ENCODE data around the gene CCNY.

The CCNY gene

DNA sequence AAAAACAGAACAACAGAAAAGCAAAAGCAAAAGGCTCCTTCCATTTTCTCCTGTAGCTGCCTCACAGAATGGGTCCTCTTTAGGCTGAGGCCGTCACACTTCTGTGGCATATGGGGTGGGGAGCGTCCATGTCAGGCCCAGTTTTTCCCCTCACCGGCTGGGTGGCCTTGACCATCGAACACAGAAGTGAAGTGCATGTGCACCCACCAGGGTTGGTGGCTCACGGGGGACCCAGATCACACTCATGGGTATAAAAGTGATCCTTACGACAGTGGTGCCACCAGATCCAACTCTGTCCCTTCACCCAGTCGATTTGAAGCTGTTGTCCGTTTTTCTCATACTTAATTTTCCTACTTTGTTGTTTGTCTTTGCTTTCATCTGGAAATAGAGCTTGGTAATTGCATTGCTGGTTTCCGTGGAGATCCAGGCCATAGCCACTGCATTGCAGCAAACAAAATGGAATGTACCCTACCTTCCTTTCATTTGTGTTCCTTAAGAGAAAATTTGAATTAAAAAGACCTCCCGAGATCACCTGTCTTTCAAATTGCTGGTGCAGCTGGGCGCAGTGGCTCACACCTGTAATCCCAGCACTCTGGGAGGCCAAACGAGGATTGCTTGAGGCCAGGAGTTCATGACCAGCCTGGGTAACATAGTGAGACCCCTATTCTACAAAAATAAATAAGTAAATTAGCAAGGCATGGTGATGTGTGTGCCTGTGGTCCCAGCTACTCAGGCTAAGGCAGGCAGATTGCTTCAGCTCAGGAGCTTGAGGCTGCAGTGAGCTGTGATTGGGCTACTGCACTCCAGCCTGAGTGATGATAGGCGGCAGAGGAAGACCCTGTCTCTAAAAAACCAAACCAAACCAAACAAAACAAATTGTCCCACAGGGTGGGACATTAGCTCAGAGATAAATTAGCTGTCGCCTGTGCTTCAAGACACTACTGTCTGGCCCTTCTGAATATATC, 258.1 kb downstream of the CCNY start:
- H3K9ac ChIP-seq (ENCODE audit: low read length): no peak overlapping the region
- no peak overlapping the region for H3K27ac ChIP-seq (ENCODE audit: low read length)
- H3K4me2 ChIP-seq (ENCODE audit: low read depth, low read length): no peak overlapping the region

DNA sequence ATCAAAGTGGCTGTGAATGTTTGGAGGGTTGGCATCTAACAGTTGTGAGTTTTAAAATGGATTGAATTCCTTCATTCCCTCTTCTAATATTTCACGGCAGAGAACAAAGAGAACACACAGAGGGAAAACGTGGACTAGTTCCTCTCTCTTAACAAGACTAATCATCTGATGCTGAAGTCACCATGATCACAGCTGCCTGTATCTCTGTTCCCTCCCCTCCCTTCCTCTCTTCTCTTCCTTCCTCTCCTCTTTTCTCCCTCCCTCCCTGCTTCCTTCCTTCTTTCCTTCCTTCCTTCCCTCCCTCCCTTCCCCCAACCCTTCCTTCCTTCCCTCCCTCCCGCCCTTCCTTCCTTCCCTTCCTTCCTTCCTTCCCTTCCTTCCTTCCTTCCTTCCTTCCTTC, 258.8 kb downstream of the CCNY start:
- H3K4me1 ChIP-seq (ENCODE audit: low read length): no peaks in the 10 kb centered on the region
- H3K4me2 ChIP-seq (ENCODE audit: low read depth, low read length): no peak overlapping the region
- no peak overlapping the region for H2AFZ ChIP-seq (ENCODE audit: low read length)
- TF ChIP-seq, protein P1, sequence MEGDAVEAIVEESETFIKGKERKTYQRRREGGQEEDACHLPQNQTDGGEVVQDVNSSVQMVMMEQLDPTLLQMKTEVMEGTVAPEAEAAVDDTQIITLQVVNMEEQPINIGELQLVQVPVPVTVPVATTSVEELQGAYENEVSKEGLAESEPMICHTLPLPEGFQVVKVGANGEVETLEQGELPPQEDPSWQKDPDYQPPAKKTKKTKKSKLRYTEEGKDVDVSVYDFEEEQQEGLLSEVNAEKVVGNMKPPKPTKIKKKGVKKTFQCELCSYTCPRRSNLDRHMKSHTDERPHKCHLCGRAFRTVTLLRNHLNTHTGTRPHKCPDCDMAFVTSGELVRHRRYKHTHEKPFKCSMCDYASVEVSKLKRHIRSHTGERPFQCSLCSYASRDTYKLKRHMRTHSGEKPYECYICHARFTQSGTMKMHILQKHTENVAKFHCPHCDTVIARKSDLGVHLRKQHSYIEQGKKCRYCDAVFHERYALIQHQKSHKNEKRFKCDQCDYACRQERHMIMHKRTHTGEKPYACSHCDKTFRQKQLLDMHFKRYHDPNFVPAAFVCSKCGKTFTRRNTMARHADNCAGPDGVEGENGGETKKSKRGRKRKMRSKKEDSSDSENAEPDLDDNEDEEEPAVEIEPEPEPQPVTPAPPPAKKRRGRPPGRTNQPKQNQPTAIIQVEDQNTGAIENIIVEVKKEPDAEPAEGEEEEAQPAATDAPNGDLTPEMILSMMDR (IDR thresholded peaks at IDR 0.05; ENCODE audit: low read length): no peak
- no peak for TF ChIP-seq EZH2phosphoT487 (IDR thresholded peaks at IDR 0.05; ENCODE audit: low read length)
- TF ChIP-seq EZH2 (optimal IDR thresholded peaks at IDR 0.05; ENCODE audit: low read depth, low read length): no peak
- no peak for DNase-seq
- H3K27ac ChIP-seq (ENCODE audit: low read length): no peak overlapping the region
- H3K9me2 ChIP-seq (replicated peaks; ENCODE audit: insufficient read depth, low read length): no peaks in the 10 kb centered on the region
- no peaks in the 10 kb centered on the region for H3F3A ChIP-seq (ENCODE audit: insufficient read depth, low read length)
- no peaks in the 10 kb centered on the region for H4K20me1 ChIP-seq (ENCODE audit: insufficient read depth, low read length)
- no peak overlapping the region for H3K4me3 ChIP-seq (ENCODE audit: low read length)
- H3K36me3 ChIP-seq (replicated peaks; ENCODE audit: insufficient read depth, low read length): no peaks in the 10 kb centered on the region
- H3K27me3 ChIP-seq (replicated peaks; ENCODE audit: insufficient read depth, low read length): no peaks in the 10 kb centered on the region
- H3K9me3 ChIP-seq (replicated peaks; ENCODE audit: insufficient read depth, low read length): no peaks in the 10 kb centered on the region
- H3K79me2 ChIP-seq (ENCODE audit: low read length): no peaks in the 10 kb centered on the region
- no peak overlapping the region for H3K9ac ChIP-seq (ENCODE audit: low read length)

More for the DNA sequence above, 258.1 kb downstream of the CCNY start:
- no peaks in the 10 kb centered on the region for H4K20me1 ChIP-seq (ENCODE audit: insufficient read depth, low read length)
- H3K9me3 ChIP-seq (replicated peaks; ENCODE audit: insufficient read depth, low read length): no peaks in the 10 kb centered on the region
- H3K4me3 ChIP-seq (ENCODE audit: low read length): no peak overlapping the region
- no peaks in the 10 kb centered on the region for H3K4me1 ChIP-seq (ENCODE audit: low read length)
- DNase-seq: no peak
- no peaks in the 10 kb centered on the region for H3F3A ChIP-seq (ENCODE audit: insufficient read depth, low read length)
- H3K79me2 ChIP-seq (ENCODE audit: low read length): no peaks in the 10 kb centered on the region
- no peak overlapping the region for H2AFZ ChIP-seq (ENCODE audit: low read length)
- TF ChIP-seq EZH2 (optimal IDR thresholded peaks at IDR 0.05; ENCODE audit: low read depth, low read length) (no peak), EZH2phosphoT487 (IDR thresholded peaks at IDR 0.05; ENCODE audit: low read length) (no peak)
- TF ChIP-seq, protein P1 (IDR thresholded peaks at IDR 0.05; ENCODE audit: low read length): no peak
- H3K9me2 ChIP-seq (replicated peaks; ENCODE audit: insufficient read depth, low read length): no peaks in the 10 kb centered on the region
- no peaks in the 10 kb centered on the region for H3K36me3 ChIP-seq (replicated peaks; ENCODE audit: insufficient read depth, low read length)
- H3K27me3 ChIP-seq (replicated peaks; ENCODE audit: insufficient read depth, low read length): no peaks in the 10 kb centered on the region

DNA sequence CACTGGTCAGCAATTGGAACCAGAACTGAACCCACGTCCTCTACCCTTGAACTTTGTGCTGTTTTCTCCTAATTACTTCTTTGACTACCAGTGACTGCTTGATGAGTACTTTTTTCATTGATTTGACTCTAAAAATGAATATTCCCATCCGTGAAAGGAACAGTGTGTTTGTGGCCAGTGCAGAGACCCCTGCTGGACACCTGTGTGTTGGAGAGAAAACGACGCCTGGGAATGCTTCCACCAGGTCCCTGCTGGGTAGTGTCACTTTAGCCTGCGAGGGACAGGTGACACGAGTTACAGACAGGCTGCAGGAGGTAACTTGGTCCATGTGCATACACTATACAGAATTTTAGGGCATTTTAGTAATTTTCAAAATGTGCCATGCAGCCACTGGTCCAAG, 262.1 kb downstream of the CCNY start:
- Histone ChIP-seq H3F3A (ENCODE audit: insufficient read depth, low read length) (no peaks in the 10 kb centered on the region), H3K27ac (ENCODE audit: low read length) (no peak overlapping the region), H3K27me3 (replicated peaks; ENCODE audit: insufficient read depth, low read length) (no peaks in the 10 kb centered on the region), H3K4me2 (ENCODE audit: low read depth, low read length) (no peak overlapping the region), H3K4me3 (ENCODE audit: low read length) (no peak overlapping the region), H3K36me3 (replicated peaks; ENCODE audit: insufficient read depth, low read length) (no peaks in the 10 kb centered on the region), H4K20me1 (ENCODE audit: insufficient read depth, low read length) (no peaks in the 10 kb centered on the region), H3K9me2 (replicated peaks; ENCODE audit: insufficient read depth, low read length) (no peaks in the 10 kb centered on the region), H2AFZ (ENCODE audit: low read length) (no peak overlapping the region), H3K9me3 (replicated peaks; ENCODE audit: insufficient read depth, low read length) (no peaks in the 10 kb centered on the region), H3K4me1 (ENCODE audit: low read length) (no peaks in the 10 kb centered on the region), H3K79me2 (ENCODE audit: low read length) (no peaks in the 10 kb centered on the region), H3K9ac (ENCODE audit: low read length) (no peak overlapping the region)
- DNase-seq: no peak
- TF ChIP-seq, protein P1 (IDR thresholded peaks at IDR 0.05; ENCODE audit: low read length): no peak
- no peak for TF ChIP-seq EZH2 (optimal IDR thresholded peaks at IDR 0.05; ENCODE audit: low read depth, low read length)
- no peak for TF ChIP-seq EZH2phosphoT487 (IDR thresholded peaks at IDR 0.05; ENCODE audit: low read length)

Measured in MM.1S (cell line).